Esophagus muscularis mucosa (tissue), 4 donors: ENCODE measurements around the gene AHNAK2. TPM values are rescaled to one million over a fixed set of nuclear protein-coding genes. Genes with fewer than 3 reads are reported as not detected.
A peak's percentile ranks its signal among the peaks of the same experiment; 100 is the strongest.

Experiments used
- DNase-seq: peaks from one replicate; pipeline ENCODE4 v3.0.0-alpha.2; 2017; ENCODE audit errors: extremely low spot score
- H3K27ac ChIP-seq, 4 donors: fragments of 200-600 bp; sonication (generic); replicated peaks in 1 of 4; 1 replicate in 3 of 4; 2 replicates in 1 of 4; pipeline ENCODE4 v1.5.1; 2016 to 2019; ENCODE audit warnings: mild to moderate bottlenecking in 1 of 4
- H3K27me3 ChIP-seq, 4 donors: fragments of 200-600 bp; sonication (generic); one replicate each; pipeline versions ENCODE4 v1.5.1 to v1.6.0; 2016 to 2019
- H3K36me3 ChIP-seq, 4 donors: fragments of 200-600 bp; sonication (generic); one replicate each; pipeline ENCODE4 v1.5.1; 2016 to 2019
- H3K4me1 ChIP-seq, 4 donors: fragments of 200-600 bp; sonication (generic); one replicate each; pipeline ENCODE4 v1.5.1; 2016 to 2019
- H3K4me3 ChIP-seq, 4 donors: fragments of 200-600 bp; sonication (generic); 1 replicate in 2 of 4; 2 replicates in 2 of 4; pipeline ENCODE4 v1.5.1; 2016 to 2019; ENCODE audit warnings: mild to moderate bottlenecking in 4 of 4, moderate library complexity in 1 of 4
- H3K9me3 ChIP-seq, 4 donors: fragments of 200-600 bp; sonication (generic); 1 replicate in 3 of 4; 2 replicates in 1 of 4; pipeline ENCODE4 v1.5.1; 2016 to 2019
- CTCF ChIP-seq, 3 experiments: fragments of 200-600 bp in 2 of 3; fragments of 450-650 bp in 1 of 3; sonication (generic) in 2 of 3; IDR thresholded peaks; one replicate each; pipeline ENCODE4 v1.5.1; 2017 to 2019; ENCODE audit warnings: antibody characterized with exemption in 3 of 3, mild to moderate bottlenecking in 2 of 3, moderate library complexity in 1 of 3
- EP300 ChIP-seq: sonication (generic); formaldehyde crosslinking; IDR thresholded peaks from one replicate; pipeline ENCODE4 v1.6.1; 2017; ENCODE audit warnings: antibody characterized with exemption
- POLR2A ChIP-seq: fragments of 450-650 bp; IDR thresholded peaks from one replicate; pipeline ENCODE4 v1.6.1; 2017; ENCODE audit warnings: antibody characterized with exemption, moderate library complexity, mild to moderate bottlenecking, low read depth
- POLR2AphosphoS5 ChIP-seq, 2 donors: sonication (generic); formaldehyde crosslinking; IDR thresholded peaks; one replicate each; pipeline ENCODE4 v1.6.1; 2017; ENCODE audit warnings: antibody characterized with exemption in 2 of 2
- WGBS: methylation state at CpG from one replicate; pipeline ENCODE4 v1.1.5; 2018; 5-methylcytosine and 5-hydroxymethylcytosine counted together
- intact Hi-C: fragments of 100-400 bp; cut with DNase I; formaldehyde crosslinking; loops from one replicate; pipeline ENCODE4 v1.15.1; 2023
- total RNA-seq, 4 donors: library from RNA; depleted of rRNA; stranded (reverse); fragments of >200 nt; gene quantifications; one replicate each; pipeline versions ENCODE4 v1.1.0 to v1.2.1, GENCODE V29; 2016

AHNAK2 gene
- total RNA-seq, 4 donors from 2014 or later: 95.3 to 277 (median 195) TPM

- TF ChIP-seq CTCF (IDR thresholded peaks at IDR 0.05): peak; percentile 93 to 97 (median 93)
- TF ChIP-seq EP300: no peak
- peak; percentile 33 to 71 for TF ChIP-seq POLR2AphosphoS5 (IDR thresholded peaks at IDR 0.05)
- intact Hi-C loops: loop anchor here (1.0 kb wide), 1 partner anchor 70 kb away; no protein-coding TSS in a partner anchor
- WGBS: 26% methylated on average over 14 of the region's 21 CpGs
- H3K27ac ChIP-seq: peak overlapping the region; percentile 87 to 99 (median 94)
- peaks cover 82 to 100% (median 93%) of the 10 kb centered on the region in 4 donors for H3K4me1 ChIP-seq
- peak overlapping the region in 3 of 4 donors; percentile 64 to 70 (median 67) for H3K4me3 ChIP-seq
- no peak for DNase-seq
- no peaks in the 10 kb centered on the region for H3K27me3 ChIP-seq
- no peaks in the 10 kb centered on the region for H3K9me3 ChIP-seq
- H3K36me3 ChIP-seq: no peaks in the 10 kb centered on the region
Observed at GRCh38 chr14:104976198-104977007, 1.8 kb downstream of the AHNAK2 start.

GRCh38 chr14:104975481-104976197, 2.5 kb downstream of the AHNAK2 start:
- H3K4me1 ChIP-seq: peaks cover 88 to 100% (median 98%) of the 10 kb centered on the region in 4 donors
- peak overlapping the region in 2 of 4 donors; percentile 64 to 67 for H3K4me3 ChIP-seq
- peak overlapping the region; percentile 87 to 99 (median 94) for H3K27ac ChIP-seq
- DNase-seq: no peak
- no peak for TF ChIP-seq POLR2A
- TF ChIP-seq EP300: no peak
- no peak for TF ChIP-seq POLR2AphosphoS5 (IDR thresholded peaks at IDR 0.05)
- no peak for TF ChIP-seq CTCF (IDR thresholded peaks at IDR 0.05)
- intact Hi-C loops: loop anchor here (1.0 kb wide), 1 partner anchor 71 kb away; no protein-coding TSS in a partner anchor
- 40% methylated on average over 3 of the region's 21 CpGs for WGBS
- no peaks in the 10 kb centered on the region for H3K9me3 ChIP-seq
- H3K27me3 ChIP-seq: no peaks in the 10 kb centered on the region
- H3K36me3 ChIP-seq: no peaks in the 10 kb centered on the region

GRCh38 chr14:104974665-104975390, 3.3 kb downstream of the AHNAK2 start:
- Histone ChIP-seq H3K4me1 (peaks cover 80 to 100% (median 98%) of the 10 kb centered on the region in 4 donors), H3K4me3 (no peak overlapping the region), H3K27ac (peak overlapping the region; percentile 87 to 99 (median 94)), H3K27me3 (no peaks in the 10 kb centered on the region), H3K36me3 (no peaks in the 10 kb centered on the region), H3K9me3 (no peaks in the 10 kb centered on the region)
- intact Hi-C loops: loop anchor here (5.0 kb wide), 1 partner anchor 43 kb away; no protein-coding TSS in a partner anchor
- 91% methylated on average over 12 of the region's 14 CpGs for WGBS
- DNase-seq: no peak
- TF ChIP-seq EP300: no peak
- no peak for TF ChIP-seq CTCF (IDR thresholded peaks at IDR 0.05)
- no peak for TF ChIP-seq POLR2A

- H3K27me3 ChIP-seq: no peaks in the 10 kb centered on the region
- H3K4me3 ChIP-seq: peak overlapping the region; percentile 17 to 47 (median 28)
- no peak for DNase-seq
- H3K4me1 ChIP-seq: peaks cover 77 to 100% (median 98%) of the 10 kb centered on the region in 4 donors
- no peak for TF ChIP-seq POLR2A
- no peak for TF ChIP-seq CTCF (IDR thresholded peaks at IDR 0.05)
- no peak for TF ChIP-seq POLR2AphosphoS5 (IDR thresholded peaks at IDR 0.05)
- no peak for TF ChIP-seq EP300
- WGBS: 43% methylated on average over 12 of the region's 13 CpGs
- H3K9me3 ChIP-seq: no peaks in the 10 kb centered on the region
- H3K36me3 ChIP-seq: no peaks in the 10 kb centered on the region
- peak overlapping the region; percentile 87 to 99 (median 94) for H3K27ac ChIP-seq
- intact Hi-C loops: loop anchor here (5.0 kb wide), 1 partner anchor 42 kb away; no protein-coding TSS in a partner anchor
Observed at GRCh38 chr14:104974146-104974541, 4.0 kb downstream of the AHNAK2 start.
